Parathyroid adenoma (tissue), 2 donors: ENCODE measurements around the gene ZAP70.

Experiments
- H2AFZ ChIP-seq: fragments of 300-600 bp; sonication (generic); one replicate; pipeline ENCODE4 v1.7.0; 2017; ENCODE audit warnings: antibody characterized with exemption, mild to moderate bottlenecking
- H3K27ac ChIP-seq: fragments of 300-600 bp; sonication (generic); one replicate; pipeline ENCODE4 v1.7.0; 2017
- H3K27me3 ChIP-seq: fragments of 300-600 bp; sonication (generic); one replicate; pipeline ENCODE4 v1.7.0; 2017; ENCODE audit warnings: low read length; ENCODE audit not compliant: control insufficient read depth, insufficient read depth
- H3K36me3 ChIP-seq: fragments of 300-600 bp; sonication (generic); one replicate; pipeline ENCODE4 v1.7.0; 2017; ENCODE audit warnings: low read length; ENCODE audit not compliant: control insufficient read depth, insufficient read depth
- H3K4me1 ChIP-seq: fragments of 300-600 bp; sonication (generic); one replicate; pipeline ENCODE4 v1.7.0; 2017; ENCODE audit warnings: control low read depth
- H3K4me2 ChIP-seq: fragments of 300-600 bp; sonication (generic); one replicate; pipeline ENCODE4 v1.7.0; 2017; ENCODE audit warnings: low read length
- H3K4me3 ChIP-seq: fragments of 300-600 bp; sonication (generic); one replicate; pipeline ENCODE4 v1.7.0; 2017; ENCODE audit warnings: low read depth, low read length
- H3K79me2 ChIP-seq: fragments of 300-600 bp; sonication (generic); one replicate; pipeline ENCODE4 v1.7.0; 2017; ENCODE audit warnings: control low read depth
- H3K9ac ChIP-seq: fragments of 300-600 bp; sonication (generic); one replicate; pipeline ENCODE4 v1.7.0; 2017; ENCODE audit warnings: mild to moderate bottlenecking
- H3K9me3 ChIP-seq: fragments of 300-600 bp; sonication (generic); one replicate; pipeline ENCODE4 v1.7.0; 2017; ENCODE audit warnings: low read length; ENCODE audit not compliant: control insufficient read depth
- CTCF ChIP-seq: fragments of 300-600 bp; sonication (generic); IDR thresholded peaks from one replicate; pipeline ENCODE4 v1.7.0; 2017; ENCODE audit warnings: antibody characterized with exemption, mild to moderate bottlenecking
- donor health status: primary hyperparathyroidism.

The ZAP70 gene

GRCh38 chr2:97716695-97717612 is 3.6 kb downstream of the ZAP70 start:
- TF ChIP-seq CTCF: no peak
- no peak overlapping the region for H2AFZ ChIP-seq
- H3K4me3 ChIP-seq: no peak overlapping the region
- no peak overlapping the region for H3K27ac ChIP-seq
- H3K4me1 ChIP-seq: no peaks in the 10 kb centered on the region
- H3K79me2 ChIP-seq: no peaks in the 10 kb centered on the region
- H3K36me3 ChIP-seq: no peaks in the 10 kb centered on the region
- H3K9me3 ChIP-seq: no peaks in the 10 kb centered on the region
- H3K4me2 ChIP-seq: no peak overlapping the region
- H3K9ac ChIP-seq: no peak overlapping the region
- H3K27me3 ChIP-seq: no peaks in the 10 kb centered on the region

DNA sequence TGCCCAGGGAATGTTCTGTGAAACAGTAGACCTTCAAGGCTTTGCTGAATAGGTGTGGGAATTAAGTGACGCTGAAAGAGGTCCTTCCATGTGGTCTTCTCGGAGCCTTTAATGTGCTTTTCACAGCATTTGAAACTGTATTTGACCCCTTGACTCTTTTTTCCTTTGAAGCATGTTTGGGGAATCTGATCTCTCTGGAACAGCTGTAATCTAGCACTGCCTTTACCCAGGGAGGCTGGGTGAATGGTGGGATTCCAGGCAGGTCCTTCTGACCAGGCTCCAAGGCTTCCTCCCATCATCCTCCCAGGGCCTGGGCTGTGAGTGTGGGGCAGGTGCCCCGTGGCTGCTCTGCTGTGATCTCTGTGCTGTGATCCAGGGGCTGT is 4.2 kb downstream of the ZAP70 start:
- H3K4me2 ChIP-seq: no peak overlapping the region
- no peak overlapping the region for H3K9ac ChIP-seq

DNA sequence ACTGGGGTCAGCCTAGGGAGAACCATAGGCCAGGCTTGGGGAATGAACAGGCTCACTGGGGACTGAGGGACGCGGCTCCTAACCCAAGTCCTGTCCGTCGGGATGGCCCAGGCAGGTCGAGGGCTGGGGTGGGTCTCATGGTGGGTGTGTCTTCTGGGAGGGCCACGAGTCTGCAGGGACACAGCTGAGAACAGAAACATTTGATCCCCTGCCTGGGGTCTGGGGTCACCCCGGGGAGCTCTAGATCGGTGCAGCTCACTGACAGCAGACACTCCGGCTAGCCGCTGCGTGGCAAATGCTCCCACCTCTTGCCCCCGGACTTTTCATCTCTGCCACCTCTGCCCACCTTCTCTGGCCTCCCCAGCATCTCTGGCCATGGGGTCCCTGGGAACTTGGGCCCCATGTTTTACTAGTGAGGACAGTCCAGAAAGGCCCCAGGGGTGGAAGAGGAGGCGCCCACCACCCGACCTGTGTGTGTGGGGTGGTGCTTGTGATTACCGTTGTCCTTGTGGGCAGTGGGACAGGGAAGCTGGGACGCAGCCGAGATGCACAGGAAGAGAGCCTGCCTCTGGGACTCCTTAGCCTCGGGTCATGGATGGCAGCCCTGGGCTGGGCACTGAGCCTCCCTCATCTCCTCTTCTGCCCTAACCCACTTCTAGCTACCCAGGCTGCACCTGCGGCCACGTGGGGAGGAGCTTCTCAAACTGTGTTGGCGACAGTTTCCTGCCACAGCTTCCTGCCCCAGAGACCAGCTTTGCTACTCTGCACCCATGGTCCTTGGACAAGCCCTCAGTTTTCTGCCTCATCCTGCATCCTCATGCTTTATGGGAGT is 4.9 kb downstream of the ZAP70 start:
- Histone ChIP-seq H3K4me1 (no peaks in the 10 kb centered on the region), H3K27ac (no peak overlapping the region), H3K36me3 (no peaks in the 10 kb centered on the region), H3K79me2 (no peaks in the 10 kb centered on the region), H3K4me2 (no peak overlapping the region), H2AFZ (no peak overlapping the region), H3K27me3 (no peaks in the 10 kb centered on the region), H3K9ac (no peak overlapping the region), H3K9me3 (no peaks in the 10 kb centered on the region), H3K4me3 (no peak overlapping the region)
- no peak for TF ChIP-seq CTCF

More for the DNA sequence above, 4.2 kb downstream of the ZAP70 start:
- Histone ChIP-seq H3K27ac (no peak overlapping the region), H2AFZ (no peak overlapping the region), H3K4me3 (no peak overlapping the region), H3K79me2 (no peaks in the 10 kb centered on the region), H3K36me3 (no peaks in the 10 kb centered on the region), H3K9me3 (no peaks in the 10 kb centered on the region), H3K27me3 (no peaks in the 10 kb centered on the region), H3K4me1 (no peaks in the 10 kb centered on the region)
- no peak for TF ChIP-seq CTCF

GRCh38 chr2:97718942-97719341 is 5.6 kb downstream of the ZAP70 start:
- no peak overlapping the region for H3K4me3 ChIP-seq
- no peak overlapping the region for H2AFZ ChIP-seq
- no peaks in the 10 kb centered on the region for H3K27me3 ChIP-seq
- no peak overlapping the region for H3K9ac ChIP-seq
- H3K79me2 ChIP-seq: no peaks in the 10 kb centered on the region
- no peak overlapping the region for H3K27ac ChIP-seq
- H3K36me3 ChIP-seq: no peaks in the 10 kb centered on the region
- H3K4me1 ChIP-seq: no peaks in the 10 kb centered on the region
- H3K9me3 ChIP-seq: no peaks in the 10 kb centered on the region
- TF ChIP-seq CTCF: no peak
- no peak overlapping the region for H3K4me2 ChIP-seq
